Measurements from ENCODE around the gene RCE1. TPM values are rescaled to one million over a fixed set of nuclear protein-coding genes. Genes with fewer than 3 reads are reported as not detected.

Gene RCE1
- total RNA-seq, 1 donor = 10.7 TPM

- TF ChIP-seq CTCF (IDR thresholded peaks at IDR 0.05; ENCODE audit: insufficient read depth, low read length) = no peak
- no peak overlapping the region for H3K4me3 ChIP-seq (ENCODE audit: low read depth, low read length)
- DNase-seq (ENCODE audit: low read depth) = no peak
Measured at GRCh38 chr11:66869567-66869870, 26.3 kb downstream of the RCE1 start.

- no peak overlapping the region for H3K4me3 ChIP-seq (ENCODE audit: low read depth, low read length)
- DNase-seq (ENCODE audit: low read depth) = no peak
Measured at GRCh38 chr11:66870131-66870530, 26.9 kb downstream of the RCE1 start.

GRCh38 chr11:66870616-66871520 lies 27.6 kb downstream of the RCE1 start:
- no peak overlapping the region for H3K4me3 ChIP-seq (ENCODE audit: low read depth, low read length)
- no peak for TF ChIP-seq CTCF (IDR thresholded peaks at IDR 0.05; ENCODE audit: insufficient read depth, low read length)
- DNase-seq (ENCODE audit: low read depth) = no peak

More at GRCh38 chr11:66870131-66870530, 26.9 kb downstream of the RCE1 start:
- TF ChIP-seq CTCF (IDR thresholded peaks at IDR 0.05; ENCODE audit: insufficient read depth, low read length) = no peak

GRCh38 chr11:66871521-66871901 lies 28.3 kb downstream of the RCE1 start:
- DNase-seq (ENCODE audit: low read depth) = no peak
- no peak overlapping the region for H3K4me3 ChIP-seq (ENCODE audit: low read depth, low read length)
- no peak for TF ChIP-seq CTCF (IDR thresholded peaks at IDR 0.05; ENCODE audit: insufficient read depth, low read length)

GRCh38 chr11:66874232-66874631 lies 31.0 kb downstream of the RCE1 start:
- DNase-seq (ENCODE audit: low read depth) = no peak
- H3K4me3 ChIP-seq (ENCODE audit: low read depth, low read length) = no peak overlapping the region
- TF ChIP-seq CTCF (IDR thresholded peaks at IDR 0.05; ENCODE audit: insufficient read depth, low read length) = no peak

GRCh38 chr11:66875378-66875777 lies 32.1 kb downstream of the RCE1 start:
- H3K4me3 ChIP-seq (ENCODE audit: low read depth, low read length) = no peak overlapping the region
- no peak for DNase-seq (ENCODE audit: low read depth)
- TF ChIP-seq CTCF (IDR thresholded peaks at IDR 0.05; ENCODE audit: insufficient read depth, low read length) = no peak
